Retinal pigment epithelial cell (primary cell): Measurements from ENCODE around the gene AKR7A2.
A peak's percentile ranks its signal among the peaks of the same experiment; 100 is the strongest.
"Not testable (repeated sequence)": the region's sequence is repeated elsewhere in the genome, so short reads cannot be mapped to it uniquely, and the experiment has no call there.

Experiments used
- DNase-seq: peaks from one replicate; pipeline ENCODE4 v3.0.0-alpha.2; 2010; ENCODE audit warnings: low read depth
- H3K4me3 ChIP-seq: 2 replicates; pipeline ENCODE4 v1.5.1; 2011; ENCODE audit warnings: mild to moderate bottlenecking, low read length, control low read depth, moderate library complexity
- TF ChIP-seq, protein P1 (sequence below): conservative IDR thresholded peaks from 2 replicates; pipeline ENCODE4 v1.5.1; 2011; ENCODE audit warnings: low read depth, low read length, control low read depth, inconsistent platforms

Gene AKR7A2

DNA sequence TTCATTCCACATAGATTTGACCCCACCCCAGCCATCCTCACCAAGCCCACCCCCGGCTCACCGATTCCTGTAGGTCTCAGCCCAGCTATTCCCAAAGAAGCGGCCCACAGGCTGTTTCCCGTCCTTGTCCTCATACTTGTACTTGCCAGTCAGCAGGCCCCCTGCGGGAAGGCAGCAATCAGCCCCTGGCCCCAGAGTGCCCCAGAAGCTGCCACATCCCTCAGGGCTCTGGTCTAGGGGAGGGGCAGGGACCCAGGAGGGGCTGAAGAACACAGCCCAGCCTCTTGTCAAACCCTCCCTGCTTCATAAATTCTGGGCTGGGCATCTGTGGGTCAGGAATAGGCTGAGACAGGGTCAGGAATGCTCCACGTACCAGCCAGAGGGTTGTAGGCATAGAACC lies 5.0 kb downstream of the AKR7A2 start:
- no peak overlapping the region for H3K4me3 ChIP-seq
- no peak for DNase-seq
- TF ChIP-seq, protein P1, sequence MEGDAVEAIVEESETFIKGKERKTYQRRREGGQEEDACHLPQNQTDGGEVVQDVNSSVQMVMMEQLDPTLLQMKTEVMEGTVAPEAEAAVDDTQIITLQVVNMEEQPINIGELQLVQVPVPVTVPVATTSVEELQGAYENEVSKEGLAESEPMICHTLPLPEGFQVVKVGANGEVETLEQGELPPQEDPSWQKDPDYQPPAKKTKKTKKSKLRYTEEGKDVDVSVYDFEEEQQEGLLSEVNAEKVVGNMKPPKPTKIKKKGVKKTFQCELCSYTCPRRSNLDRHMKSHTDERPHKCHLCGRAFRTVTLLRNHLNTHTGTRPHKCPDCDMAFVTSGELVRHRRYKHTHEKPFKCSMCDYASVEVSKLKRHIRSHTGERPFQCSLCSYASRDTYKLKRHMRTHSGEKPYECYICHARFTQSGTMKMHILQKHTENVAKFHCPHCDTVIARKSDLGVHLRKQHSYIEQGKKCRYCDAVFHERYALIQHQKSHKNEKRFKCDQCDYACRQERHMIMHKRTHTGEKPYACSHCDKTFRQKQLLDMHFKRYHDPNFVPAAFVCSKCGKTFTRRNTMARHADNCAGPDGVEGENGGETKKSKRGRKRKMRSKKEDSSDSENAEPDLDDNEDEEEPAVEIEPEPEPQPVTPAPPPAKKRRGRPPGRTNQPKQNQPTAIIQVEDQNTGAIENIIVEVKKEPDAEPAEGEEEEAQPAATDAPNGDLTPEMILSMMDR: no peak

DNA sequence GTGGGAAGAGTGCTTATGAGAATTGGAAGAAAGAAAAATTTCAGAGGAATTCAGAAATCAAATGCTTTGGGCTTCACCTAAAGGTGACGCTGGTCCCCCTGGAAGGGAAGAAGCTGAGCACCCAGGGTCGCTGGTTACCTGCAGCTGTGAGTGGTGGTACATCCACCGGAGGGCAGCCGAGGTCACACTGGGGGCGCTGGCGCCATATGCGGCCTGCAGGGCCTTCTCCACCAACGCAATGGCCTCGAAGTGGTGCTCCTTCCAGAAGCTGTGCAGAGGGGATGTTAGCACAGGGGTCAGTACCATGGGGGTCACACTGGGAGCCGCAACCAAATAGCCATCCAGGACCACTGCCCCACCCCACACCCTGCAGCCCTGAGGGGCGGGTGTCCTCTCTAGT lies 6.1 kb downstream of the AKR7A2 start:
- TF ChIP-seq, protein P1: no peak
- no peak overlapping the region for H3K4me3 ChIP-seq

DNA sequence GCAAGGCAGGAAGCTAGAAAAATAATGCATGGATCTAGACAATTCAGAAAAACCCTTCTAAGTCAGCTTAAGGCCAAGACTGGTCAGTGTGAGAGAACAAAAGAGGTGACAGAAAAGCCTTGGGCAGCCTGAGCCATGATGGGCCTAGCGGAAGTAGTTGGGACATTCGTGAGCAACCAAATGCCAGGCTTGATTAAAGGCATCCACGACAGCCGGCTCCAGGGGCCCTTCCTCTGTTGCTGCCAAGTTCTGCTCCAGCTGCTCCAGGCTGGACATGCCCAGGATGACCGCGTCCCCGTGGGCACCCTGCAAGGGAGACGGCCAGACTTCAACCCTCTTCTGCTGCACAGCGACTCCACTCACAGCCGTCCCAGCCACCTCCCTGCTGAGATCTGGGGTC lies 7.9 kb downstream of the AKR7A2 start:
- DNase-seq, H3K4me3 ChIP-seq: not testable (repeated sequence)

More for the DNA sequence above, 6.1 kb downstream of the AKR7A2 start:
- DNase-seq: no peak

DNA sequence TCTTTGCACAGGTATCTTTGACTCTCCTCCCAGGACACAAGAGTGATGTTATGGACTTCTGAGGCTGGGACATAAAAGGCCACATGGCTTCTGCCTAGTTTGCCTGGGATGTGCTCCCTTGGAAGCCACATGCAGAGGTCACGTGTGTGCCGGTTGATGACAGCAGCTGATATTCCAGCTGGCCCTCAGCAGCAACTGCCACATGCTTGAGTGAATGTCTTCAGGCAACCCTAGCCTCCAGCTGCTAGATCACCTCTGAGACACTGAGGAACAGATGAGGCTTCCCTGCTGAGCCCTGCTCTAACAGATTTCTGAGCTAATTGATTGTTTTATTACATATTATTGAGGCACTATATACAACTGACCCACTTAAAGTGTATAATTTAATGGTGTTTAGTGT lies 11.7 kb downstream of the AKR7A2 start:
- TF ChIP-seq, protein P1: no peak
- no peak for DNase-seq
- H3K4me3 ChIP-seq: no peak overlapping the region

DNA sequence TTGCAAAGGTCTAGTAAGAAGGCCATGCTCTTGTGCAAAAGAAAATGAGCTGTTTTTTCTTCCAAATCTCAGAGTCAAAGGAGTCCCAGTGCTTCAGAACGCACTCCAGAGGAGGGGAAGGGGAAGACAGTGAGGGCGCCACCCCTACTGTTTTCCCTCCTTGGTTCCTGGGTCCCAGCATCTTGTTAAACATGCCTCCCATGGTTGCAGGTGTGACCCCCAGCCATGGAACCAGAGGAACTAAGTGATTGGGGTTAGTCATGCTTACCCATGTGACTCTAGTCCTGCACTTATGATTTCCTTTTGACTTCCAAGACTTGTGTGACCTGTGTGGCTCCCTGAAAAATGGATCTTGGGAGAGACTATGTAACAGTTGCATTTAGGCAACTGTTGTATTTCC lies 17.3 kb downstream of the AKR7A2 start:
- no peak for DNase-seq
- TF ChIP-seq, protein P1: no peak
- no peak overlapping the region for H3K4me3 ChIP-seq

DNA sequence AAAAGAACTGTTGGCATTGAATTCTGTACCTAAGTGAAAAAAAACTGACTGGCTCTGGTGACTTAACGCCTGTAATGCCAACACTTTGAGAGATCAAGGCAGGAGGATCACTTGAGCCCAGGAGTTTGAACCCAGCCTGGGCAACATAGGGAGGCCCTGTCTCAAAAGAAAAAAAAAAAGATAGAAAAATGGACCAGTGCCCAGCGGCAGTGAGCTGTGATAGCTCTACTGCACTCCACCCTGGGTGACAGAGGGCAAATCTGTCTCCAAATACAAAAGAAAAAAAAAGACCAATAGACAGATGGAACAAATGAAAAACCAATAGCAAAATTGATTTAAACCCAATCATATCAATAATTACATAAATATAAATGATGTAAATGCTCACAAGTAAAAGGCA lies 22.7 kb downstream of the AKR7A2 start:
- TF ChIP-seq, protein P1: no peak
- peak overlapping the region; percentile 51 for H3K4me3 ChIP-seq

DNA sequence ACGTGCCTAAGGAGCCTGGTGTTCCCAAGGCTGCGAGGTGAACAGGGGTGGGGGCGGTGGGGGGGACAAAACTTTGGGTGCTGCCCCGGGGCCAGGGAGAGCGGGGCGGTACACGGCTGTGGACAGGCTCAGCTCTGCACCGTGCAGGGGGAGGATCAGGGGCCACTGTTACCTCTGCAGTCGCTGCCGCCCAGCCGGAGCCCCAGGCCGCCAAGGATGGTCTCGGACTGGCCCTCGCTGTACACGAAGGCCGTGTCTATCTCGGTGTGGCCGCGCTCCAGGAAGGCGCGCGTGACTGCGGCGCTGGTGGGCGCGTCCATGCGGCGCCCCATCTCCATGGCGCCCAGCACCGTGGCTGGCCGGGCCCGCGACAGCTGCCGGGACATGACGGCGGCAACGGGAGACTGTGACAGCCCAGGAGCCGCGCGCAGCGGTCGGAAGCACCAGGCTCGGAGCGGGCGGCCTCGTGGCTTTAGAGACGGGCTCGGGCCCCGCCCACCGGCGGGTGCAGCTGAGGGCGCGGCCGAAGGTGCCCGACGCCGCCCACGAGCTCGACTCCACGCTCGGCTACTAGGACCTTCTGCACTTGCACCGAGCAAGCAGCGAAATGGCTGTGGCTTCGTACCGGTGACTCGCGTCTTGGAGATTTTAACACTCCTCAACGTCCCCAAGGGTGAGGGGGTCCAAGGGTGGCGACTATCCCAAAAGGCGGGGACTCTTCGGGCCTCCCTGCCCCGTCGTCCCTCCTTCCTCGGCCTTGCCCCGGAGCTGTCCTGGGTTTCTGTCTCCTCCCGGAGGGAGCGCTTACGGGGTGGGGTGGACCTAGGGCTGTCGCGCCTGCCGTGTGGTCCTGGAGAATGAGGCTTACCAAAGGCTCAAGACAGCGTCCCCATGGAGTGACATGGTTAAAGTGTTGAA lies 23.4 kb downstream of the AKR7A2 start, which contains the start of gene AKR7A3:
Gene AKR7A3 (minus strand): TSS at position 447 of the 918 bp plus-strand sequence. CDS start 61 bp downstream, at position 386.
- H3K4me3 ChIP-seq: peak within 1 kb of the TSS; percentile 51
- not testable (repeated sequence) for DNase-seq

More for the DNA sequence above, 22.7 kb downstream of the AKR7A2 start:
- no peak for DNase-seq
